Mucosa of gallbladder (tissue), 1 donor: ENCODE data around the gene GPR108. TPM values are rescaled to one million over a fixed set of nuclear protein-coding genes. Genes with fewer than 3 reads are reported as not detected.
"Not testable (repeated sequence)": the region's sequence is repeated elsewhere in the genome, so short reads cannot be mapped to it uniquely, and the experiment has no call there.

ENCODE experiments used
- DNase-seq: peaks from one replicate; pipeline ENCODE4 v3.0.0-alpha.2; 2020; ENCODE audit warnings: low spot score
- total RNA-seq: library from RNA; stranded (reverse); gene quantifications from one replicate; pipeline ENCODE4 v1.2.1, GENCODE V29; 2021
- donor health status: DM: no; HTN: no; CAD: no.

The GPR108 gene
- total RNA-seq, 1 donor from 2014 or later, result 137 TPM

DNA sequence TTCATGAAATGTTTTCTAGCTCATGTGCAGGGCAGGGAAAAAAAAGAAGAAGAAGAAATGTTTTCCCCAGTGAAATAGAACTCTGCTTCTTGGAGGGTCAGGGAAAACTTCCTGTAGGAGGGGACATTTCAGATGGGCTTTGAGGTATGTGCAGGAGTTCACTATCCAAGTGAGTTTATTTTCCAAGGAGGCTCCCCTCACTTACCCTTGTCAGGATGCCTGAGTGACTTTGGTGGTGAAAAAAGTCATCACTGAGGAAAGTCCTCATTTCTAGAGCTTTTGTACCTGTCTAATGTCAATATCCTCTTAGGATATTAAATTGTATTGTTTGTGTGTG lies 16.3 kb downstream of the GPR108 start:
- DNase-seq, result no peak

- no peak for DNase-seq
These were observed 16.8 kb downstream of the GPR108 start, which contains the start of gene C3 for GRCh38 chr19:6720369-6721137. Gene C3 (minus strand): TSS chr19:6720650. CDS start chr19:6720589, 61 bp downstream.

GRCh38 chr19:6719992-6720368 lies 17.4 kb downstream of the GPR108 start:
- no peak for DNase-seq

GRCh38 chr19:6719540-6719861 lies 17.9 kb downstream of the GPR108 start:
- no peak for DNase-seq

DNA sequence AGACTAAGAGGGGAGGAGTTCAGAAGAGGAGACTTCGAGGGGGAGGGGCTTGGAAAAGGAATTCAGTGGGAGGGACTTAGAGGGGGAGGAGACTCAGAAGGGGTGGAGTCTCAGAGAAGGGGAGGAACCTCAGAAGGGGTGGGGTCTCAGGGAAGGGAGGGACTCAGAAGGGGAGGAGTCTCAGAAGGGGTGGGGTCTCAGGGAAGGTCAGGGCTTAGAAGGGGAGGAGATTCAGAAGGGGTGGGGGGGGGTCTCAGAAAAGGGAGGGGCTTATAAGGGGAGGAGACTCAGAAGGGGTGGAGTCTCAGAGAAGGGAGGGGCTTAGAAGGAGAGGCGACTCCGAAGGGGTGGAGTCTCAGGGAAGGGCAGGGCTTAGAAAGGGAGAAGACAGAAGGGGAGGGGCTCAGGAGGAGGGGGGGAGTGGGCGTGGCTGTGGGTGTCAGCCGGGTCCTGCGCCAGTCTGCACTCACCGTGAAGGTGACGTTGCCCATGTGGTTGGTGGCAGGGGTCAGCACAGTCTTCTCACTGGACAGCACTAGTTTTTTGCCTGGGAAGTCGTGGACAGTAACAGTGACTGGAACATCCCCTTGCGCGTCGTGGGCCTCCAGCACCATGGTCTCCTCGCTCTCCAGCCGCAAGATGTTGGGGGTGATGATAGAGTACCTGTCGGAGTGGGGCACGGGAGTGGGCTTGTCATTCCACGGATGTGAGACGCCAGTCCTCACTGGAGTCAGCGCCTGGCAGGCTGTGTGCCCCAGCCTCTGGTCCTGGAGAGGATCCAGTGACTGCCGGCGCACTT lies 18.4 kb downstream of the GPR108 start:
- no peak for DNase-seq

- no peak for DNase-seq
These were observed 19.2 kb downstream of the GPR108 start for GRCh38 chr19:6718111-6718740.

DNA sequence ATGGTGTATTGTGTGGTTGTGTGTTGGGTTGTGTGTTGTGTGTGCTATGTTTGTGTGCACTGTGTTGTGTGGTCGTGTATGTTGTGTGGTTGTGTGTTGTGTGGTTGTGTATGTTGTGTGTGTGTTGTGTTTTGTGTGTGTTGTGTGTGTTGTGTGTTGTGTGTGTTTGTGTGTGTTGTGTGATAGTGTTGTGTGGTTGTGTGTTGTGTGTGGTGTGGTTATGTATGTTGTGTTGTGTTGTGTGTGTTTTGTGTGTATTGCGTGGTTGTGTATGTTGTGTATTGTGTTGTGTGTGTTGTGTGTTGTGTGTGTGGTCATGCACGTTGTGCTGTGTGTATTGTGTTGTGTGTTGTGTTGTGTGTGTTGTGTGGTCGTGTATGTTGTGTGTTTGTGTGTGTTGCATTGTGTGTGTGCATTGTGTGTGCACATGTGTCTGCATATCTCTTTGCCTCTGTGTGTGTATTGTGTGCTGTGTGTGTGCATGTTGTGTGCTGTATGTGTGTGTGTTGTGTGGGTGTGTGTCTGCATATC lies 19.9 kb downstream of the GPR108 start:
- no peak for DNase-seq

DNA sequence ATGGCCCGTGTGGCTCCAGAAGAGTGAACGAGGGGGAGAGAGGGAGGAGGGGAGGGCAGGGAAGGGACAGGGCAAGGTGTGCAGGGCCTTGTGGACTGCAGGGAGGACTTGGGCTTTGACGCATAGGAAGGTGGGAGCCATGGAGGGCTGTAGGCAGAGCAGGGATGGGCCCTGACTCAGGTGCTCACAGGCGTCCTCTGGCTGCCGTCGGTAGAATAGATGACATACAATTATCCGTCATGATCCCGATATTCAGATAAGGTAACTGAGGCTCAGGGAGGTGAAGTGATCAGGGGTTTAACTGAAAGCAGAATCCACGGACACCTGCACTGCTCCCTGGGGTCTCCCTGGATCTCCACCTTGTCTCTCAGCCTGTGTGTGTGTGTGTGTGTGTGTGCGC lies 20.3 kb downstream of the GPR108 start:
- no peak for DNase-seq

DNA sequence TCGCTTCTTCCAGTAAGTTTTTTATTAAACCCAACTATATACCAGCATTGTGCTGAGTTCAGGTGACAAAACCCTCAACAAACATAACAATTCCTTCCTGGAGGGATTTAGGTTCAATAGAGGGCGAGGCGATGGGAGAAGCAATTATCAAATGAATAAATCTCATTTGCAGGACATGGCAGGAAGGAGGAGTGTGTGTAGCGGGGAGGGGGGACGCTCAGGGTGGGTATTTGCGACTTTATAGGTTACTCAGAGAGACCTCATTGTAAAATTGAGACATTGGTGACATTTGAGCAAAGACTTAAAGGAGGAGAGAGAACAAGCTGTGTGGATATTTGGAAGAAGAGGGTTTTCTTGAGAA lies 20.8 kb downstream of the GPR108 start:
- DNase-seq, result no peak

GRCh38 chr19:6714749-6715555 lies 22.4 kb downstream of the GPR108 start:
- DNase-seq, result no peak

GRCh38 chr19:6713773-6714692 lies 23.3 kb downstream of the GPR108 start:
- DNase-seq, result no peak

DNA sequence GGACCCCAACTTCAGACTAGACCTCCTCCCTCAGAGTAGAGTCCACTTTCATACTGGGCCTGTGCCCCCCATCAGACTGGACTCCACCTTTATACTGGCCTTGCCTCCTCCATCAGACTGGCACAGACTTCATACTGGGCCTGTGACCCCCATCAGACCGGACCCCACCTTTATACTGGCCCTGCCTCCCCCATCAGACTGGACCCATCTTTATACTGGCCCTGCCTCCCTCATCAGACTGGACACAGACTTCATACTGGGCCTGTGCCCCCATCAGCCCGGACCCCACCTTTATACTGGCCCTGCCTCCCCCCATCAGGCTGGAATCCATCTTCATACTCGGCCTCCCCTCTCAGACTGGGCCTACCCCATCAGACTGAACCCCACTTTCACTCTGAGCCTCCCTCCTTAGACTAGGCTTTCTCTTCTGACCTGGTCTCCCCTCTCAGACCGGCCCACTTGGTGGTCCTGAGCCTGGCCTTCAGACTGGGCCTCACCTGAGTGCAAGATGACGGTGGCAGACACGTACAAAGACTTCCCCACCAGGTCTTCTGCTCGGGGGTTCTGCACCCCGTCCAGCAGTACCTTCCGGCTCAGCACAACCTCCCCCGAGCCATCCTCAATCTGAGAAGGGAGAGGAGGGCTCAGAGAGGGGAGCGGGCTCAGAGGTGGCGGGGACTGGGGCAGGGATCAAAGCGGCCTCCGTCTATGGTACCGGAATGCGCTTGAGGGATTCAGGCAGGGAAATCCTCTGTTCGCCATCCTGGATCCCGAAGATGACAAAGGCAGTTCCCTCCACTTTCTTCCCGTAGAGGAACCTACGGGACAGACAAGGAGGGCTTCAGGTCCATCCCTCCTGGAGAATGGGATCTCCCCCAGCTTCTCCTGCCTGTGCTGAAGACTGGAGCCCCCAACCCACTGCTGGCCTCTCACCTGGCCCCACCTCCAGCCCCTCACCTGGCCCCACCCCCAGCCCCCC lies 24.4 kb downstream of the GPR108 start:
- no peak for DNase-seq

- DNase-seq, result no peak
These were observed 25.1 kb downstream of the GPR108 start for GRCh38 chr19:6712231-6712630.

- DNase-seq, result no peak
These were observed 25.8 kb downstream of the GPR108 start for GRCh38 chr19:6711605-6712004.

DNA sequence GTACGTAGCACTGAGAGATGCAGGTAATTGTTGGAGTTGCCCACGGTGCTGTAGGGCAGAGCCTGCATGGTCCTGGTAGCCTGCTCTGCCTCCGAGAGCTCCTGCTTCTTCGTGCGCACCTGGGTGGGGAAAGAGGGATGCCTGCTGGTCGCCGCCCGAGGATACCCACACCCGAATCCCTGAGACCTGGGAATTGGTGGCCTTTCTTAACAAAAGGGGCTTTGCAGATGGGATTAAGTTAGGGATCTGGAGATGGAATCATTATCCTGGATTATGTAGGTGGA lies 26.4 kb downstream of the GPR108 start:
- DNase-seq, result no peak

GRCh38 chr19:6710273-6711077 lies 26.9 kb downstream of the GPR108 start:
- DNase-seq, result no peak

- no peak for DNase-seq
These were observed 27.8 kb downstream of the GPR108 start for GRCh38 chr19:6709549-6709948.

- not testable (repeated sequence) for DNase-seq
These were observed 28.5 kb downstream of the GPR108 start for GRCh38 chr19:6708913-6709312.

DNA sequence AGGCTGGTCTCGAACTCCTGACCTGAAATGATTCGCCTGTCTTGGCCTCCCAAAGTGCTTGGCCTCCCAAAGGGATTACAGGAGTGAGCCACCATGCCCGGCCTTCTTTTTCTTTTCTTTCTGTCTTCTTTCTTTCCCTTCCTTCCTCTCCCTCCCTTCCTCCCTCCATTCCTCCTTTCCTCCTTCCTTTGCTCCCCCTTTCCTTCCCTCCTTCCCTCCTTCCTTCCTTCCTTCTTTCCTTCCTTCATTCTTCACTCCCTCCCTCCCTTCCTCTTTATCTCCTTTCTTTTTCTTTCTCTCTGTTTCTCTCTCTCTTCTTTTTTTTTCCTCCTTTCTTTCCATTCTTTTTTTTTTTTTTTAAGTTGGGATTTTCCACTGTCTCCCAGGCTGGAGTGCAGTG lies 29.0 kb downstream of the GPR108 start:
- no peak for DNase-seq
